Inflammatory macrophage (primary cell): ENCODE measurements around the gene SLC52A1.

ENCODE experiments used
- DNase-seq, 2 donors: peaks; one replicate each; pipeline ENCODE4 v3.0.0-alpha.2; 2020 to 2022

The SLC52A1 gene

GRCh38 chr17:5030168-5030567 lies 5.1 kb downstream of the SLC52A1 start:
- peak in 1 of 2 donors; percentile 2 for DNase-seq

GRCh38 chr17:5027916-5028315 lies 7.3 kb downstream of the SLC52A1 start:
- peak in 1 of 2 donors; percentile 40 for DNase-seq

- DNase-seq = no peak
These were observed 7.9 kb downstream of the SLC52A1 start for GRCh38 chr17:5027299-5027698.

- DNase-seq = no peak
These were observed 10.6 kb downstream of the SLC52A1 start for GRCh38 chr17:5024604-5025003.

- DNase-seq = no peak
These were observed 11.6 kb downstream of the SLC52A1 start for GRCh38 chr17:5023588-5024147.

GRCh38 chr17:5022171-5022711 lies 13.0 kb downstream of the SLC52A1 start:
- no peak for DNase-seq

GRCh38 chr17:5020502-5021023 lies 14.7 kb downstream of the SLC52A1 start:
- DNase-seq = no peak

GRCh38 chr17:5019475-5019956 lies 15.7 kb downstream of the SLC52A1 start:
- DNase-seq = peak in 1 of 2 donors; percentile 27

- DNase-seq = no peak
These were observed 20.9 kb downstream of the SLC52A1 start for GRCh38 chr17:5014357-5014756.

- DNase-seq = peak in 1 of 2 donors; percentile 36
These were observed 23.3 kb downstream of the SLC52A1 start for GRCh38 chr17:5011928-5012327.

- no peak for DNase-seq
These were observed 31.9 kb downstream of the SLC52A1 start for GRCh38 chr17:5003214-5003867.

- no peak for DNase-seq
These were observed 33.0 kb downstream of the SLC52A1 start for GRCh38 chr17:5002121-5002788.

- no peak for DNase-seq
These were observed 35.0 kb downstream of the SLC52A1 start for GRCh38 chr17:5000237-5000639.

GRCh38 chr17:4999430-5000093 lies 35.7 kb downstream of the SLC52A1 start:
- DNase-seq = no peak

- no peak for DNase-seq
These were observed 36.3 kb downstream of the SLC52A1 start for GRCh38 chr17:4998732-4999429.

- no peak for DNase-seq
These were observed 37.0 kb downstream of the SLC52A1 start for GRCh38 chr17:4998027-4998731.

GRCh38 chr17:4997302-4998026 lies 37.8 kb downstream of the SLC52A1 start, which contains the start of the genes INCA1 and KIF1C:
INCA1 (minus strand) TSS chr17:4997522; CDS start chr17:4994437, 3,085 bp downstream.
KIF1C (plus strand) TSS chr17:4997950; CDS start chr17:5000247, 2,297 bp downstream.
- peak; percentile 89 to 92 for DNase-seq

GRCh38 chr17:4994081-4994595 lies 41.1 kb downstream of the SLC52A1 start:
- no peak for DNase-seq

GRCh38 chr17:4987767-4988567 lies 47.3 kb downstream of the SLC52A1 start:
- DNase-seq = peak in 1 of 2 donors; percentile 44
